GM20431 (cell line): ENCODE data around the gene ARID5A.

Experiments used
- in situ Hi-C: fragments of 300-500 bp; cut with MseI, MboI; formaldehyde crosslinking; loops from one replicate; pipeline ENCODE4 v1.15.0; 2020; ENCODE audit warnings: low sequenced_read_pairs; ENCODE audit not compliant: unreplicated experiment

Gene ARID5A

GRCh38 chr2:96506016-96506906, 30.3 kb upstream of the ARID5A start:
- in situ Hi-C loops: no loop called here

GRCh38 chr2:96506907-96507240, 29.7 kb upstream of the ARID5A start:
- in situ Hi-C loops: no loop called here

- in situ Hi-C loops: no loop called here
These were observed 28.5 kb upstream of the ARID5A start for GRCh38 chr2:96507957-96508520.

- in situ Hi-C loops: no loop called here
These were observed 27.9 kb upstream of the ARID5A start for GRCh38 chr2:96508521-96509113.

- in situ Hi-C loops: no loop called here
These were observed 27.3 kb upstream of the ARID5A start for GRCh38 chr2:96509114-96509846.

- in situ Hi-C loops: loop anchor here (10.0 kb wide), 1 partner anchor 105 kb away; no protein-coding TSS in a partner anchor
These were observed 26.7 kb upstream of the ARID5A start for GRCh38 chr2:96509847-96510230.

- in situ Hi-C loops: loop anchor here (10.0 kb wide), 1 partner anchor 106 kb away; no protein-coding TSS in a partner anchor
These were observed 25.5 kb upstream of the ARID5A start for GRCh38 chr2:96510931-96511595.

GRCh38 chr2:96511851-96512250, 24.7 kb upstream of the ARID5A start:
- in situ Hi-C loops: loop anchor here (10.0 kb wide), 1 partner anchor 107 kb away; no protein-coding TSS in a partner anchor

GRCh38 chr2:96512341-96512740, 24.2 kb upstream of the ARID5A start:
- in situ Hi-C loops: loop anchor here (10.0 kb wide), 1 partner anchor 108 kb away; no protein-coding TSS in a partner anchor

GRCh38 chr2:96514521-96514920, 22.0 kb upstream of the ARID5A start:
- in situ Hi-C loops: loop anchor here (10.0 kb wide), 1 partner anchor 110 kb away; no protein-coding TSS in a partner anchor

- in situ Hi-C loops: loop anchor here (10.0 kb wide), 1 partner anchor 112 kb away; no protein-coding TSS in a partner anchor
These were observed 19.5 kb upstream of the ARID5A start for GRCh38 chr2:96517079-96517478.

GRCh38 chr2:96520231-96520630, 16.3 kb upstream of the ARID5A start:
- in situ Hi-C loops: no loop called here

- in situ Hi-C loops: no loop called here
These were observed 15.9 kb upstream of the ARID5A start for GRCh38 chr2:96520697-96521096.

- in situ Hi-C loops: no loop called here
These were observed 15.3 kb upstream of the ARID5A start for GRCh38 chr2:96521219-96521618.

GRCh38 chr2:96522304-96523203, 14.0 kb upstream of the ARID5A start:
- in situ Hi-C loops: no loop called here

- in situ Hi-C loops: no loop called here
These were observed 12.7 kb upstream of the ARID5A start for GRCh38 chr2:96523659-96524481.

- in situ Hi-C loops: no loop called here
These were observed 11.9 kb upstream of the ARID5A start for GRCh38 chr2:96524482-96525210.

- in situ Hi-C loops: no loop called here
These were observed 11.4 kb upstream of the ARID5A start for GRCh38 chr2:96525211-96525507.
